ENCODE data around the gene STXBP5.

DNA sequence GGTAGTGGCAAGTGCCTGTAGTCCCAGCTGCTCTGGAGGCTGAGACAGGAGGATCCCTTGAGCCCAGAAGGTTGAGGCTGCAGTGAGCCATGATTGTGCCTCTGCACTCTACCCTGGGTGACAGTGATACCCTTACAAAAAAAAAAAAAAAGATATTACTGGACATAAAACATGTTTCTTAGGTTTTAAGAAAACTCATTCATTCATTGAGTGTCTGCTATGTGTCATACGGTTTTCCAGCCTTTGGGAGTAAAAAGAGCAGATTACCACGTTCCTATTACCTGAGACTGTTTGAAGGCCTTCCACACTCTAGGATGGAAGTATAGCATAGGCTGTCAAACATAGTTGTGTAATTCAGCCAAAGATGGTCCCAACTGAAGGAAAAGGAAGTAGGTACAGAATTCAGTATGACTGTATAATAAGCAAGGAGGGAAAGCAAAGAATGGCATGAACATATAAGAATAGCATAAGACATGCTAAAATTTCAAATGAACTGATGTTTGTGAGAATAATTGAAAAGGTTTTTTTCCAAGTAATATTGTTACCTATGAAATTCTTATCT lies 22.0 kb downstream of the STXBP5 start:
- TF ChIP-seq, protein P1, sequence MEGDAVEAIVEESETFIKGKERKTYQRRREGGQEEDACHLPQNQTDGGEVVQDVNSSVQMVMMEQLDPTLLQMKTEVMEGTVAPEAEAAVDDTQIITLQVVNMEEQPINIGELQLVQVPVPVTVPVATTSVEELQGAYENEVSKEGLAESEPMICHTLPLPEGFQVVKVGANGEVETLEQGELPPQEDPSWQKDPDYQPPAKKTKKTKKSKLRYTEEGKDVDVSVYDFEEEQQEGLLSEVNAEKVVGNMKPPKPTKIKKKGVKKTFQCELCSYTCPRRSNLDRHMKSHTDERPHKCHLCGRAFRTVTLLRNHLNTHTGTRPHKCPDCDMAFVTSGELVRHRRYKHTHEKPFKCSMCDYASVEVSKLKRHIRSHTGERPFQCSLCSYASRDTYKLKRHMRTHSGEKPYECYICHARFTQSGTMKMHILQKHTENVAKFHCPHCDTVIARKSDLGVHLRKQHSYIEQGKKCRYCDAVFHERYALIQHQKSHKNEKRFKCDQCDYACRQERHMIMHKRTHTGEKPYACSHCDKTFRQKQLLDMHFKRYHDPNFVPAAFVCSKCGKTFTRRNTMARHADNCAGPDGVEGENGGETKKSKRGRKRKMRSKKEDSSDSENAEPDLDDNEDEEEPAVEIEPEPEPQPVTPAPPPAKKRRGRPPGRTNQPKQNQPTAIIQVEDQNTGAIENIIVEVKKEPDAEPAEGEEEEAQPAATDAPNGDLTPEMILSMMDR (IDR thresholded peaks at IDR 0.05; ENCODE audit: low read depth, low read length, poor library complexity, severe bottlenecking): no peak
- no peak for TF ChIP-seq EZH2phosphoT487 (IDR thresholded peaks at IDR 0.05; ENCODE audit: borderline replicate concordance, low read length)

Data from DOHH2 (cell line).